Measurements from ENCODE around the gene KLHL15.
"Not testable (repeated sequence)": the region's sequence is repeated elsewhere in the genome, so short reads cannot be mapped to it uniquely, and the experiment has no call there.

The KLHL15 gene

DNA sequence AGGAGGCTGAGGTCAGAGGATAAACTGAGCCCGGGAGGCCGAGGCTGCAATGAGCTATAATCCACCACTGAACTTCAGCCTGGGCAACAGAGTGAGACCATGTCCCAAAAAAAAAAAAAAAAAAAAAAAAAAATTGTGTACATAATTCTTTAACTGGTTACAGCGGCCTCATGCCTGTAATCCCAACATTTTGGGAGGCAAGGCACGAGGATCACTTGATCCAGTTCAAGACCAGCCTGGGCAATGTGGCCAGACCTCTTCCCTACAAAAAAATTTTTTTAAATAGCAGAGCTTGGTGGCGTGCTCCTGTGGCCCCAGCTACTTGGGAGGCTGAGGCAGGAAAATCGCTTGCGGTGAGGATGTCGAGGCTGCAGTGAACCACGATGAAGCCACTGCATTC, 9.3 kb downstream of the KLHL15 start:
- ATAC-seq = no peak

DNA sequence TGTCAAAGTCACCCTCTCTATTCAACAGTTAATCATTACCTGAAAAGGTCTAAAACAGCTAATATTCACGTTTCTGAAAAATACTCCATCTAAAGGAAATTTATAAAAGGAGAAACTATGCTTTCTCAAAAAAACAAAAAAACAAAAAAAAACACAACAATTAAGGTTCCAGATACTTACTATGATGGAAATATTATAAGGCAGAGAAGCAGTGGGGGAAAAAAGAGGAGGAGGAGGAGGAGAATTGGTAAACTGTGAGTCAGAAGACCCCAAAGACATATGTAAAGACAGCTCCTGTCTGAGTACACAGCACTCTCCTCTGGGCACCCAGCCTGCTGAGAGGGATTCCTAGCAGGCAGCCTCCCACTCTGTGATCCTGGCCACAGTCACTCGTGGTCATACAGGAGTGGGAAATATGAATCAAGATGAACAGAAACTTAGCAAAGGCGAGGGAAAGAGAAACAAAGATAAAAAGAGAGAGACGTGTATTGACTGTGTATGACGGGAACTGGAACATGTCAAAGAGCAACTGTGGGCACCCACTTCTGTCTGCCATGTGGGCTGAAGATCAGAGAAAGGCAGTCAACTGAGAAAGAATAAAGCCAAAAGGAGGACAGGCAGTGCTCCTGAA, 12.5 kb downstream of the KLHL15 start:
- peak; percentile 96 for ATAC-seq
- peak; percentile 41 for DNase-seq

More for the DNA sequence above, 9.3 kb downstream of the KLHL15 start:
- DNase-seq = no peak

DNA sequence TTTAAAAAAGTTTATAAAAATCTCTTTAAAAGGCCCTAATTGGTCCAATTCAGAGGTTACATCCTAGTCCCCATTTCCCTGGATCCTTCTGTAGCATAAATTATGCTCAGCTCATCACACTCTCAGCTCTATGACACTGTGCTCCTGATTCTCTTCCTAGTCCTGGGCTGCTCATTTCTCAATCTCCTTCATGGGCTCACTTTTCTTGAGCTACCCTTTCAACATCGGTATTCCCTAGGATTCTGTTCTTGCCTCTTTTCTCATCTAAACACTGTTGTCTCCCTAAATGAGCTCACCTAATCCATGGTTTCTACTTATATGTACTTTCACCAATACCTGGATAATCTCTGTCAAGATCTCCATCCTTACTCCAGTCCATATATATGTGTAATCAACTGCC, 14.7 kb downstream of the KLHL15 start:
- DNase-seq = no peak
- no peak for ATAC-seq

DNA sequence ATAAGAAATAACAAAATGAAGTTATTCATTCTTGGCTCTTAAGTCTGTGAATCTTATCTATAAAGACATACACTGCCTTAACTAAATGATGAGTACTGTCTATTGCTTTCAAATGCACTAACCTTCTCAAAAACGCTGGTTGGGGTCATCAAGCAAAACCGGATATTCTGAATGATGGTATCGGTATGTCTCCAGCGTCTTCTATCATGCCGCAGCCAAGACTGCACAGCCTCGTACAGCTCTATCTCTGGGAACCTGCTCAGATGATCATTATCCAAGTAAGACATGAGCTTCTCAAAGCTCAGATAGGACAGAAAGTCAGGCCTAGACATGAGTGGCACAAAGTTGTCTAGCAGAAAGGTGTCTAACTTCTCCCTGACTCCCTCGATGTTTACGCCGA, 21.1 kb downstream of the KLHL15 start:
- no peak for ATAC-seq
- no peak for DNase-seq

DNA sequence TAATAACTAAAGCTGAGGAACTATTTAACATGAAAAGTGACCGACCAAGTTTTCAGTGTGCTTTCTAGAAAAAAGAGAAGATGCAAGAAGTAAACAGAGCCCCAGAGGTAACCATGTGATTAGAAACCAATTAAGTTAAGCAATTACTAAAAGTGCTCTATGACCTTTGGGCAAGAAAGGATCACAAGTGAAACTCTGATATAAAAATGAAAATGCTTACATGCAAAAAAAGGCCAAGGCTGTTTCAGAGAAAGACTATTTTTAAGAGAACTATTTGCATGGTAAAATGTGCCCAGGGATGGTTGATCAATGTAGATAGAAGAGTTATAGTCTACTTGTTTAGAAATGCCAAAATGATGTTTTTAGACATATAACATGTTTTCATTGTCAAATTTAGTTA, 22.0 kb downstream of the KLHL15 start:
- ATAC-seq (no peak), DNase-seq (no peak)

DNA sequence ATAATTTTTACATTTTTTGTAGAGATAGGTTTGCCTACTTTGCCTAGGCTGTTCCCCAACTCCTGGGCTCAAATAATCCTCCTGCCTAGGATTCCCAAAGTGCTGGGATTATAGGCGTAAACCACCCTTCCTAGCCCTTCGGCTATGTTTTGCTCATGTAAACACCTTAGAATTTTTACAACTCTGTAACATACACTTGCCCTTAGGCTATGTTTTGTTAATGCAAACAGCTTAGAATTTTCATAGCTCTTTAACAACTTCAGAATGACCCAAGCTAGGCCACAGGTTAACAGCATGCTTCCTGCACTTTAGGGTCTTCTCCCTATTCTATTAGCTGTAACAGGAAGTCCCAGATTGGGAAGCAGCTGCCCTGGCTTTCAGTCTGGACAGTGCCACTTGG, 24.2 kb downstream of the KLHL15 start:
- DNase-seq = no peak
- no peak for ATAC-seq

DNA sequence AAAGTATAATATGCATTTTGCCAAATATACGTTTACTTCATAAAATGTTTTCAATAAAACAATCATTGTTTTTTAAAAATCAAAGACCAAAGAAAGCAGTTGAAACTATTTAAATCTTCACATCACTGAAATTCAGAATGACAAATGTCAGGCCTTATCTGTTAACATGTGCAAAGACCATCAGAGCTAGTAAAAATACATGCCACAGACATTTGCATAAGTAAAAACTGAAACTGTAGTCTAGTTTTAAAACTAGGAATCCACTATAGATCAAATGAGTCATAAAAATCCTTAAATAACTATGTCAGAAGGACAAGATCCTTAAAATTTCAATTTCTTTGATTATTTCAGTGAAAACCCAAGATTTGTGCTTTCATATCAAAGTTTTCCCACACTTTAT, 24.8 kb downstream of the KLHL15 start:
- ATAC-seq = no peak
- DNase-seq = no peak

DNA sequence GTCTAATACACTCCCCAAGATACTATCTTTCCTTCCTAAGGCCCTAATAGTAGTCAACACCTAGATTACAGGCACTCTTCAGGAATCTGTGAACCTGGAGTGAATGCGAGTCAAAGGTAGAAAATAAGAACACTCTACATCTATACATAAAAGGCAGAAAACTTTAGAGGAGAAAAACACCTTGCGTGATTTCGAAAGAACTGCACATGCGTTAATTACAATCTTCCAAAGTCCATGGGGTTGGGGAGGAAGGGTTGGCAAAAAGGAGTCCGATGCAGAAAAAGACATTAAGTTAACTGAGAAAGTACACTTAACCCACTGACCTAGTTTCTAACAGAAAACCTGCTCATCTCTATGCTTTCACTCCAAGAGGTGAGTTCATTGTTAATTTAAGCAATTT, 27.3 kb downstream of the KLHL15 start:
- DNase-seq = no peak
- no peak for ATAC-seq

DNA sequence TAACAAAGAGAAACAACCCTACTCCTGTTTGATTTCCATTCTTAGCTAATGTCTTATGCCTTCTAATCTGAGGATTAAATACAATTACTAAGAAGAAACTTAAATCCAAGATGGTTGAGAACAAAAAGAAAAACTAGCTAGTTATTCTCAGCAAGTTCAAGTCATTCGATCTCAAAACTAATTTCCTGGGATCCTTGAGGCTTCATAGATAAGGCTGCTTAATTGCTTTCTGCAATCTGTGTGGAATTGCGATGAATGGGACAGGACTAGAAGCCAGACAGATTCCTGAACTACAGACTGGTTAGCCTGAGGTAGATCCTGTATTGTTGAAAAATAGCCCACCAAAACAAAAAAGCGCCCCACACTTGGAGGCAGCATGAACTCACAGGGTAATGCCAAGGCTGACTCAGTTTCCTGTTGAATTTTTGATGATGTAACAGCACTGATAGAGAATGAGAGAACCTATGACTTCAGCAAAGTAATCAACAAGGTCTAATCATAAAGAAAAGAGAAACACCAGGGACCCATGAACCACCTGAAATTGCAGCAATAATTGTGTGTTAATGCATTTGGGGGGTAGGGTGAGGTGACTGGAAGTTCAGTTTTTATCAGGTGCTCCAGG, 33.9 kb downstream of the KLHL15 start:
- DNase-seq = no peak
- peak; percentile 63 for ATAC-seq

DNA sequence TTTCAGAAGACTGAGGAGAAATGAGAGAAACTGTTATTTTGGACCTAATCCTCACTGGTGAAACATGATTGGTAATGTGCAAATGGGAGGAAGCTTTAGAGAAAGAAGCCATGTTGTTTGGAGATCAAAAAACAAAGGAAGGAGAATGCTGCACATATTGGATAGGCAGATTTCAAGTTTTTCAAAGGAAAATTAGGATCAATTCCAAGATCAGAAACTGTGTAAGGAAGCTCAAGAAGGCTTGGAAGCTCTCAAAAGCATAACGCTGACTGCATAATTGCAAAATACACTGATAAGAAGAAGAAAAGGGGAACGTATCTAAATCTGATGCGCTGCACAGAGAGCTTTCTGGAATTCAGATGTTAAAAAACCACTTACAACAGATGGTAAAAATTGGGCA, 34.6 kb downstream of the KLHL15 start:
- ATAC-seq = no peak

DNA sequence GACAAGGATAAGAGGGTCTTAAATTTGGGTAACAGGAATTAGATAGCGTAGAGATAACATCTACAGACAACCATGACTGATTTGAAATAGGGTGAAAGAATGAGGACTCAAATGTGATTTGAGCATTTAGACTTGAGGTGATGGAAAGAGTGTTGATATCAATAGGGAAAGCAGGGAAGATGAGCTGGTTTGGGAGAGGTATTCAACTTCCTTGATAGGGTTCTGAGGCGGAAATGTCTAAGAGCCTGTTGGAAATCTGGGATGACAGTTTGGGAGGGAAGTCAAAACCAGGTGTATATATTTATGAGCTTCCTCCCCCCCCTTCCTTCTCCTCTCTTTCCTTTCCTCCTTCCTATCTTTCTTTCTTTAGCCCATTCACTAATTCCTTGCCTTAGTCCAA, 36.5 kb downstream of the KLHL15 start:
- ATAC-seq (no peak), DNase-seq (no peak)

More for the DNA sequence above, 34.6 kb downstream of the KLHL15 start:
- no peak for DNase-seq

DNA sequence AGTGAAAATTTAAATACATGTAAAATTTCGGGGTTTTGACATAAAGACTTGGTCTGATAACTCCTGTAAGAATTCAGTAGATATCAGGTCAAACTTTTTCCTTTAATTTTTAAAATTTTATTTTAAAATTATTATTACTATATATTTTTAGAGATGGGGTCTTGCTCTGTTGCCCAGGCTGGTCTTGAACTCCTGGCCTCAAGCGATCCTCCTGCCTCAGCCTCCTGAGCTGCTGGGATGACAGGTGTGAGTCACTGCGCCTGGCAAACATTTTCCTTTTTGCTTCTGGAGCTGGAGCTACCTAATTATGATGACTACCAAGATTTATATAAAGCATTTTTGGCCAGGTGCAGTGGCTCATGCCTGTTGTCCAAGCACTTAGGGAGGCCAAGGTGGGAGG, 37.3 kb downstream of the KLHL15 start:
- no peak for ATAC-seq
- DNase-seq = no peak

DNA sequence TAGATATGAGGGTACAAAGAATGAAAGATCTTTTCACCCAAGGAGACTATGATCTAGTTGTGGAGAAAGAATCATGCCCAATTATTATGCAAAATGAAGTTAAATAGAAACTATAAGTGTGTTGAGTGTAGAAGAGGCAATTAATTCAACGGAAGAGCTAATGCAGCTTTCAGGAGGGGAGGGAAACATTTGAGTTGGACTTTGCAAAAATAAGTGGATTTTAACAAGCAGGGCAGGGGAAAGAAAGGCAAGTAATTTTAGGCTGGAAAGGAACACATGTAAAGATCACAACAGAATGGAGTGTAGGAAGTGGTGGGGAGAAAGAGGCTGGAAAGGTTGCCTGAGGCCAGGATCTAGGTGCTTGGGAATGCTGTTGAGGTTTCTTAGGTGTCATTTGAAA, 44.1 kb downstream of the KLHL15 start:
- ATAC-seq = no peak
- DNase-seq = no peak

DNA sequence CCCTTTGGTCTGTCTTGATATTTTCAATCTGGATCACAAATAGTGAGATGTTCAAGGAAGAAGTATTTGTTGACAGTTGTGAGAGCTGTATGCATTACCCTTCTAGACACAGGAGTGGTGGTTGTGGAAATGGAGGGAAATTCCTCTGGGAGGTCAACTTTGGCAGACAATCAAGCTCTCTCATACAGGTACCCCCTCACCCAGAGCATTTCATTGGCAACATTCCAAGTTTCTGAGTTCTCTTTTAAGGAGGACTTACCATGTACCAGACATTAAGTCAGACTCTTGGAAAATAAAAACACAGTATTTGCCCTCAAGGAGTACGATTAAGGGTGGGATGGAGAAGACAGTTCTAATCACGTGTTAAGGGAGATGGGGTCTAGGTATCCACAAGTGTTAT, 45.3 kb downstream of the KLHL15 start:
- no peak for DNase-seq
- no peak for ATAC-seq

DNA sequence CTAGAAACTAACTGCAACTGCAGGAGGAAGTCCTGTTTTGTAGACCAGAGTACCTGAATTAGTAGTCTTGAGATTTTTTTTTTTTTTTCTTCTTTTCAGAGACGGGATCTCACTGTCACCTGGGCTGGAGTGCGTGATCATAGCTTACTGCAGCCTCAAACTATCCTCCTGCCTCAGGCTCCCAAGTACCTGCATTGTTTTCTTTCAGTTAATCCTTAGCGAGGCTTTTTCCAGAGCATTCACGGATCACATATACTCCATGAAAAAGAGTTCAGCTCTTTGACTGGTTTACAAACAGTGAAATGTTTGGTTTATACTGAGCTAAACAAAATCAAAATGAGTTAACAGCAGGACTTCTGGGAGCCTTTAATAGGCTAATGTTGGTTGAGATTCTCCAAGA, 45.8 kb downstream of the KLHL15 start:
- ATAC-seq = no peak
- DNase-seq = no peak

DNA sequence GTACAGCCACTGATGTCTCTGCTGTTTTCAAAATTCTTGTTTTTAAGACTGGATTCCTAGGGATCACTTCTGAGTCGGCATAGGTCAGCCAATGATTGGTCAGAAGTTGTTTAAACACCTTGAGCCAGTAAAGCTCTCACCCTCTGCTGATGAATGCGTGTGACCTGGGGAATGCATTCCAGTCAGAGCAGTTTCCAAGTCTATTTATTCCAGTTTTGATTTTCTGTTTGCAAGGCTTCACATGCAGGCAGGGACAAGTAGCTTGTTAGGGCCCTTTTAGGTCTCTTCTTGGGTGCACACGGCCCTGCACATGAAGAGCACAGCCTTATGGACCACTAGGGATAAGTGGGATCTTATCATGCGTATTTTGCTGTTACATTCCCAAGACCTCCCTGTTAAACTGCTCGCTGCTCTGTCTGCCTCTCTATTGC, 47.0 kb downstream of the KLHL15 start:
- ATAC-seq (no peak), DNase-seq (no peak)

DNA sequence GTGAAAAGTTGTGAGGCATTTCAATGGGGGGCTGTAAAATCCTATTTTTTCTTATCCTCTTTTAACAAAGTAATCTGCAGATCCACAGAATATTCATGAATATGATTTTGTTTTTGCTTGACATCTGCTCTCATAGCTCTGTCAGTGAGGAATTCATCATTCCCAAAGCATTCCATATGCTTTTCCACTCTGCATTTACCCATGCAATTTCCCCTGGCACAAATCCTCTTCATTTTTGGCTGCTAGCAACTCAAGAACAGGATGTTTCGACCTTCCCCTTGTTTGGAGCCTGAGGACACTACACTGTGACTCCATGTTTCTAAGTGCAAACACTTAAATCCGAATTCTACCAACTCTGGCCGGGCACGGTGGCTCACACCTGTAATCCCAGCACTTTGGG, 48.5 kb downstream of the KLHL15 start:
- ATAC-seq (no peak), DNase-seq (no peak)

DNA sequence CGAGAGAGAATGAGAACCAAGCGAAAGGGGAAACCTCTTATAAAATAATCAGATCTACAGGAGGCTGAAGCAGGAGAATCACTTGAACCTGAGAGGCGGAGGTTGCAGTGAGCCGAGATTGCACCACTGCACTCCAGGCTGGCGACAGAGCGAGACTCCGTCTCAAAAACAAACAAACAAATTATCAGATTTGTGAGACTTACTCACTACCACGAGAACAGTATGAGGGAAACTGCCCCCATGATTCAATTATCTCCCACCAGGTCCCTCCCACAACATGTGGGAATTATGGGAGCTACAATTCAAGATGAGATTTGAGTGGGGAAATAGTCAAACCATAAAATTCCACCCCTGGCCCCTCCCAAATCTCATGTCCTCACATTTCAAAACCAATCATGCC, 61.4 kb downstream of the KLHL15 start:
- ATAC-seq, DNase-seq: not testable (repeated sequence)

DNA sequence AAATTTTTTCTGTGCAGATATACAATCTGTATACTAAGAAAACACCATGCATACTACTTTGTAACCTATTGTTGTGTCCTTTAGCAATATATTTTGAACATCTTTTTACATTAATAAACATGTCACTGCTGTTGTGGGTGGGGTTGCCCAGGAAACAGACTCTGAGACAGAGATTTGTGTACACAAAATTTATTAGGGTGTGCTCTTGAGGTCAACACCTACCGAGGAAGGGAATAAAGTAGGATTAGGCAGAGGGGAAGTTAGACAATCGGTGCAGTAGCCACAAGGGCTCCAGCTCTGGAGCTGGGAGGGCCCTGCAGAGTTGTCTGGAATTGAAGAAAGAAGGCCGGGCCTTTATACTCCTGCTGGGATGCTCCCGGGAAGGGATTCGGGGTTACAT, 62.8 kb downstream of the KLHL15 start:
- no peak for DNase-seq
- no peak for ATAC-seq

DNA sequence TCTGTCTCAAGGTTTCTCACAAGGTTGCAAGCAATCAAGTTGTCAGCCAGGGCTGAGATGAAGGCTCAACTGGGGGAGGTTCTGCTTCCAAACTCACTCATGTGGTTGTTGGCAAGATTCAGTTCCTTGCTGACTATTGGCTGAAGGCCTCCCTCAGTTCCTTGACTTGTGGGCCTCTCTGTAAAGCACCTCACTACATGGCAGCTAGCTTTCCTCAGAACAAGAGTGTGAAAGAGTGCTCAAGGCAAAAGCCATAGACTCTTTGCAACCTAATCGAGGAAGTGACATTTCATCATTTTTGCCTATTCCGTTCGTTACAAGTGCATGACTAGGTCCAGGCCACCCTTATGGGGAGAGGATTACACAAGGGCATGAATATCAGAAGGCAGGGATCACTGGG, 67.2 kb downstream of the KLHL15 start:
- DNase-seq (no peak), ATAC-seq (no peak)

DNA sequence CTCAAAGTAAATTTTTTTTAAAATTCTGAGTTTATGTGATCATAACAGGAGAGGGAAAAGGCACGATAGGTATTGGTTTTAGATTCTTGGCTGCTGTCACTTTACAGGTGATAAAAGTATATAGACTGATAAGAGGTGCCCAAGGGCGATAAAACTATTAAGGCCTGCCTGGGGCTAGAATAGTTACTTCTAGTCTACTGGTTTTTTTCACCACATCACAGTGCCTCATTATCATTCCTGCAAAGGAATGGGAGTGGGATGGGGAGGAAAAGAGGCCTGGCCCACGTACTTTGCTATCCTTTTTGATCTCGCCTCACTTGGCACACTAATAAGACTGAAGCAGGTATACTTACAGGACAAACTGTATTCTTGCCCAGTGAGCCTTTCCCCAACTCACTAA, 72.6 kb downstream of the KLHL15 start:
- no peak for DNase-seq
- ATAC-seq = no peak

DNA sequence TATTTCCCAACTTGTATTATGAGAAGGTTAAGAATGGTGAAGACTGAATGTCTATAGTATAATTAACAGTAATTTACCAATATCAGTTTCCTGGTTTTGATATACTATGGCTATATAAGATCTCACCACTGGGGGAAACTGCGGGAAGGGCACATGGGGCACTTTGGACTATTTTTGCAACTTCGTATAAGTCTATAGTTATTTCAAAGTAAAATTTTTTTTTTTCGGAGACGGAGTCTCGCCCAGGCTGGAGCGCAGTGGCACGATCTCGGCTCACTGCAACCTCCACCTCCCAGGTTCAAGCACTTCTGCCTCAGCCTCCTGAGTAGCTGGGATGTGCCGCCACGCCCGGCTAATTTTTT, 73.1 kb downstream of the KLHL15 start:
- ATAC-seq (no peak), DNase-seq (peak; percentile 6)

DNA sequence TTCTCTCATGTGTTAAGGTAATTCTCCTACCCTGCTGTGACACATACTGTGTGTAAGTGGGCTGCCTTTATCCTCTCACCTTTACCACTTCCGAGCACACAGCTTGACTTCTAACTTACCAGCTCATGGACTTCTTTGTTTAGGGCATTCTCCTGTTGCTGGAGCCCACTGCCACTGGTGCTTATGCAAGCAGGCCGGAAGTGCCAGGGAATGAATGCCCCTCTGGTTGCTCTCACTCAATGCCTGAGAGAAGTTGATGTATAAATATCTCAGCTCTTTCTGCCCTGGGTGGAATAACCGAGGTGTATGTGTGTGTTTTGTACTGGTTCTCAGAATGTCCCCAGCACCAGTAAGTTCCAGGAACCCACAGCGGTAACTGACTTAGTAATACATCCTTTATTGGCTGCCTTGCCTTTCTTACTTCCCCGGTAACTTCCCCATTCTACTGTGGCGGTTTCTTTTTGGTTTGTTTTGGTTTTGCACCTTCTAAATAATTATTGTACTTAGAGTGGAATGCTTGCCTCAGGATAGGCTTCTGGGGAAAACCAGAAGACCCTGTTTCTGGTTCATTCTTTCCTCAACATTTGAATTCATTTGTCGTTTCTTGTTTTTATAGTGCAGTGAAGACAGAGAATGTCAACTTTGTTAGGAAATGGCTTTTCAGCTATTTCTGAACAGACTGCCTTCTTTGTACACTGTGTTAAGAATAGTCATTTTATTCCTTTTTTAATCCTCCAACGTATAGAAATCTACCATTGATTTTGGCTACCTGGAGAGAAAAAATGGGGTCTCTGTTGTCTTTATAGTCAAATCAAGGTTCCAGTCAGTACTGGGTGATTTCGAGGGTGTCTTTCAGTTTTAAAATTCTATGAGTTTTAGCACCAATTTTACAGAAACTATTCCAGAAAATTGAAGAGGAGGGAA, 73.7 kb downstream of the KLHL15 start:
- ATAC-seq = peak; percentile 95
- DNase-seq = peak; percentile 30

Data from stimulated activated naive CD8-positive, alpha-beta T cell treated with anti-CD3 and anti-CD28 coated beads, Interleukin-15, Interleukin-2, amounts not matched to agents 100 U/mL and 50 U/mL, for 24 hours (primary cell).